DMS79 treated with DMSO at 0.1 percent for 48 hours (cell line): ENCODE data around the gene PEMT.

Experiments used
- DNase-seq: peaks from one replicate; lab custom pipeline; 2025; lab: John Stamatoyannopoulos, UW

The PEMT gene

DNA sequence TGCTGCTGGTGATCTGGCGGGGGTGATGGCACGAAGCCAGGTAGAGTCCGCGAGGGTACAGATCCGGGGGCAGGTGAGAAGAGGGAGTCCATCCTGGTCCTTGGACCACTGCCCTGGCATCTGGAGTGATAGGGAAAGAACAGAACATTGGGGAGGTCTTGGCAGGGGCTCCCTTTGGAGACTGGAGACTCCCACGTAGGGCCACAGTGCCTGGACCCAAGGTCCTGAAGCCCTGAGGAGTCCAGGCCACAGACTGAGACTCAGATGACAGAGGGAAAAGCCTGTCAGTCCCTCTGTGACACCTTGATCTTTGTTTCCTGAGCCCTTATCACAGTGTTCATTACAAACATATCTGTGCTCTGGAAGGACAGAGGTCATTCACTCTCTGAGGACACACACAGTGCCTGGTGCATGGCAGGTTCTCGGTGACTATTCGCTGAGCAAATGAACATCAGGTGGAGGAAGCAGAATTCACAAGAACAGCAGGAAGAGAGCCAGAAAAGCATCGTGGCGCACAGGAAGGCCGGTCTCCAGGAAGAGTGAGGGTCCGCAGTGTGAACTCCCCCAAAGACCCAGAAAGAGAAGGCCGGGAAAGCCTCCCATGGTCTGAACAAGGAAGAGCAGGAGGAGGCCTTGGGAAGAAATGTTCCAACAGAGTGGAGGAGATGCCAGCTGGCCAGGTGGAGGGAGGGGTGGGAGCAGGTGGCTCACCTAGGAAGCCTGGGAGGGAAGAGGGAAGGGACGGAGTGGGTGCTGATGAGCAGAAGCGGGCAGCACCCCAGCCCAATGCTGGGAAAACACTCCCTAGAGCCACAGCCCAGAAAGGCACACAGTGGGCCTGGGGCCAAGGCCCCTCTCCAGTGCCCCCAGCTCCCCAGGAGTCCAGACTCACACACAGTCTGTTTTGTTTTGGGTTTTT, 20.5 kb downstream of the PEMT start:
- no peak for DNase-seq

GRCh38 chr17:17570140-17570797, 21.2 kb downstream of the PEMT start:
- peak; percentile 23 for DNase-seq

DNA sequence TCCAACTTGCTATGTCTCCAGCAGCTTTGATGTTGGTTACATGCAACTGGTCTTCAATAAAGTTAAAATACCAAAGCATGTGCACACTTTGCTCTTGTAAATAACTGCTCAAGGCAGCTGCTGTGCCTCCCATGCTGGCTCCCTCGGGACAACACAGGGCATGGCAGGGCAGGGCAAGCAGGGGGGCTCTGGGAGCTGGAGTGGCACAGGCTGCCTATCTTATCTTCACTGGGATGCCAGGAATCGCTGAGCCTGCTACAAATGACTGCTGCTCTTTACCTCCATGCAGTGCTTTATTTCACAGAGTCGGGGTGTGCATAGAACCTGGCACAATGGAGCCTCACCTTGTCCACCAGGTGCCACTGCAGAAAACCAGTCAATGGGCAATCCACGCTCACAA, 21.8 kb downstream of the PEMT start:
- DNase-seq = no peak

DNA sequence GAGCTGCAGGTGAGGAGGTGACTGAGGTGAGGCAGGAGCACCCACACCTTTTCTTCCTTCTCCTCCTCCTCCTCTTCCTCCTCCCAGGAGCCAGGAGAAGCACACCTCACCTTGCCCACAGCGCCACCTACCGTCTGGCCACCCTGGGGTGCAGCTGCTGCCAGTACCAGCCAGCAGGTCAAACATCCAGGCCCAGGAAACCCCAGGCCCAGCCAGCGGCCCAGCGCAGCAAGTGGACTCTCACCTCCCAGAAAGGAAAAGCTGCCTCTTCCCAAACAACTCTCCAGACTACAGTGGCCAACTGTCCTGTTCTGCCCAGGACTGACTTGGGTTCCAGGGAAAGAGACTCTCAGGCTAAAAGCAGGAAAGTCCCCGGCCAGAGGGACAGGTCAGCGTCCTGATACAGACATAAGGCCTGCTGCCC, 22.7 kb downstream of the PEMT start:
- no peak for DNase-seq

DNA sequence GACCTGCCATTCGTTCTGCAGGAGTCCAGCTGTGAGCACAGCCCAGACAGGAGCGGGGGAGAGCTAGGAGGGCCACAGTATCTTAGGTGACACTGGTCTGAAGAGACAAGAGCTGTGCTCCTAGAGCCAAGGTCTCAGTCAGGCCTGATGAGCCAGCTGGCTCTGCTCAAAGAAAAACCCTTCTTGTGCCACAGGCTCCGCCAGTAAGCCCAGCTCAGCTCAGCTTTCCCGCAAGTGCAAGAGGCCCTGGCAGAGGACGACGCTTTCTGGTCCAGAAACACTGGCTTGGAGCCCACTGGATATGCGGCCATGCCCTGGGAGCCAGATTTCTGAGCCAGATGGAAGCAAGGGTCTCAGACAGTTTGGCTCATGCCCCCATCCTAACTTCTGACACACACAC, 23.9 kb downstream of the PEMT start:
- DNase-seq = peak; percentile 34

- DNase-seq = no peak
These were observed 24.5 kb downstream of the PEMT start for GRCh38 chr17:17566896-17567513.

- DNase-seq = peak; percentile 73
These were observed 25.8 kb downstream of the PEMT start for GRCh38 chr17:17565471-17566339.

DNA sequence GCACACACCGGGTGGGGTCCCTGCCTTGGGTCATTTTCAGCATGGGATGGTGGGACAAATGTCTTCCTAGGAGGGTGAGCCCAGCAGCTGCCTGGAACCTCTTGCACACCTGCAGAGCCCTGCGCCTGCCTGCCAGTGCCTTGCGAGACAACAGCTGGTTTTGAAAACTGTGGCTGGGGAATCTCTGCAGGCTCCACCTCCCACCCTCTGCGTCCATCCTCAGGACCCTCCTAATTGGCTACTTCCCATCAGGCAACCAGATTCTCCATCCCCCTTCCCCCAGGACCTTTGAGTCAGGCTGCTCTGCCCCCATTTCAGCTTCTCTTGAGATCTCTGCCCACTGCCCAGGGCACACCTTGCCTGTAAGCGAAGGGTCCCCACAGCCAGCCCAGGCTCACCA, 26.6 kb downstream of the PEMT start:
- DNase-seq = no peak

- DNase-seq = no peak
These were observed 27.2 kb downstream of the PEMT start for GRCh38 chr17:17564323-17564722.

DNA sequence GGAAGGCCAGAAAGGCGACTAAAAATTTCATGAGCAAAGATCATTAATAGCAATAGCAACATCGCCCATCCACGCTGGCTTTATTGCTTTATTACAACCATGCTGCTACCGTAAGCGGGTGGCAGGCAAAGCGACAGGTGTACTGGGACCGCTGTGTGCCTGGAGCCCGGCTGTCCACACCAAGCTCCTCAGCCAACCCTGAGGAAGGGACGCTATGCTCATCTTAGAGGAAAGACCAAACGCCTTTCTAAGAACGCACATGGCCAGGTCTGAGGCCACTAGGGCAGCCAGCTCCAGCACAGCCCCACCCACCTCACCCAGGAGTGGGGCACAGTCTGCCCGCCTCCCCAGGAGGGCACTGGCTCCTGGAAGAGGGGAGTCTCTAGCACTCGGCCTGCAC, 28.0 kb downstream of the PEMT start:
- DNase-seq = no peak

DNA sequence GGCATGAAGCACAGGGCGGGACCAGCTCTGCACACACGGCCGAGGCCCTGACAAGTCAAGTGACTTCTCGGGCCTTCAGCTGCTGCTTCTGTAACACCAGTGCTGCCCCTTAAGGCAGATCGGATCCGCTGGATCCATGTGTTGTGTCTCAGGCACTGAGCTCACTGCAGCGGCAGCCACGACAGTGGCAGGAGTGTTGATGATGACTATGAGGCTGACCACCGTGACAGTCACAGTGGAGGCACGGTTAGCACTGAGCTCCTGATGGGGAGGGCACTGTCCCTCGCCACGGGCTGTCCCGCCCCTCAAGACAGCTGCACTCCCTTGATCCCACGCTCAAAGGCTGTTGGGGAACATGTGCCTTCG, 29.4 kb downstream of the PEMT start:
- no peak for DNase-seq

DNA sequence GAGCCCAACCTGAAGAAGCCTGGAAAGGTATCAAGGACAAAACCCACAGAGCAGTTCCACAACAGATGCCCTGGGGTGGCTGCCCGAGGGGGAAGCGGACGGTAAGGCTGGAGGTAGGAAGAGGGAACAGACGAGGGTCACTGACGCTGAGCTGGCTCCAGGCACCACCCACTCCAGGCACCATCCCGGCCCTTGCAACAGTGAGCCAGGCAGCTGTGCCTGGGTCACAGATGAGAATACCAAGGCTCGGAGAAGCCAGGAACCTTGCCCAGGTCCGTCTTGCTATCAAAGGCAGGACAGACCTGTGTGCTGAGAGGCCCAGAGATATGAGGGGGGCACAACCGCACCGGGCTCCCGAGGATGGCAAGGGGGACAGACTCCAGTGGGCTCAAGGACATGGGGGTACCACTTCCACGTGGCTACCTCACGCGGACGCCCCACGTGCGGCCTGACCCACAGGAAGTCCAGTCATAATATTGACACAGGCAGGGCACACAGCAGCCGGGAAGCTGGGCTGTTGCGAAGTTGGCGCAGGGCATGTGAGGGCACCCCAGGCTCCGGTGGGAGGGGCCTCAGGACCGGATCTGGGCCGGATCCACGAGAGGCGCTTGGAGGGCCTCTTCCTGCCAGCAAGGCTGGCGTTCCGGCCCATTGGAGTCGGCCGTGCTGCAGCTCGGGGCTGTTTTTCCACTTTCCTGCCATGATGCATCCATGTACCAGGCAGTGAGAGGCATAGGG, 29.9 kb downstream of the PEMT start:
- DNase-seq = peak; percentile 68

DNA sequence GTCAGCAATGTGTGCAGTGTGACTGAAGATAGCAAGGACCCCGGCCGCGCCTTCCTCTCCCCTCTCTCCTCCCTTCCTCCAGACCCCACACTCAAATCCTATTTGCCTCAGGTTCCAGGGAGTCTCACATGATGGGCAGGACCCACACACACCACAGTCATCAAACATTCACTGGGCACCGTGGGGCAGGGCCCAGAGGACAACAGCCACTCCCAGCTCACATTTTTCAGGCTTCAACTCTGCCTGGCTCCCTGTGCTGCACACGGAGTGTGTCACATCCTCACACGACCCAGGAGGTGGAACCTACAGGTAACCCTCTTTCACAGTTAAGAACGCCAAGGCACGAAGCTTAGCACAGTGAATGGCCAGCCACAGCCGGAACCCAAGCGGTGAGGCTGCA, 30.5 kb downstream of the PEMT start:
- DNase-seq = no peak

DNA sequence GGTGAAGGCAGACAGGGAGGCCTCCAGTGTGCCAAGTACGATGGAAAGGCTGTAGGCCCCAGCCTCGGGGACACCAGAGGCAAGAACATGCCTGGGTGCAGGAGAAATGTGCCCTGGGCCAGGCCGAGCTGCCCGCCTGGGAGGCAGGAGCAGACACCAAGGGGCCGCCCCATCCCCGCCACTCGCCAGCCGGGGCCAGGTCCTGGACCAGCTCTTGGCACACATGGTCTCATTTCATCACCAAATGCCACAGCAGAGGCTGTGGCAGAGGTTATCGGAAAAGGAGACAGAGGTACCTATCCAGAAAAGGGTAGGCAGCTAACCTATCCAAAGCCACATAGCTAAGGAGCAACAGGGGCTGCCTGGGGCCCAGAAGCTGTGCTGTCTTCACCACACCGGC, 31.3 kb downstream of the PEMT start:
- no peak for DNase-seq

DNA sequence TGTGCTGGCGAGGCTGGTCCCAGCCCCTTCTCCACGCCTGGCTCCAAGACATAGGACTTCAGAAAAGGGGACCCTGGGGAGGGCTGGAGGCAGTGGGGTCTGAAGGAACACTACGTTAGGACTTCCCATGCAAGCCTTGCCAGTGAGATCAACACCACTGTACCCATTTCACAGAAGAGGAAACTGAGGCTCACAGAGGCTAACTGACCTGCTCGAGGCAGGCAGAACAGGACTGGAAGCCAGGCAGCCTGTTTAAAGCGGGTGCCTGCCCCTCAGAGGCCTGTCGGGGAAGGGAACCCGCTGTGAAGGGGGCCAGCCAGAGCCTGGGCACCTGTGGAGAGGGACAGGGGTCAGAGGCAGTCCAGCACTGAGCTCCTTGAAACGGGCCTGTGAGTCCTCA, 32.3 kb downstream of the PEMT start:
- no peak for DNase-seq

GRCh38 chr17:17558431-17558830, 33.1 kb downstream of the PEMT start:
- DNase-seq = no peak

- DNase-seq = no peak
These were observed 33.7 kb downstream of the PEMT start for GRCh38 chr17:17557796-17558195.

- DNase-seq = peak; percentile 38
These were observed 34.8 kb downstream of the PEMT start for GRCh38 chr17:17556671-17557070.

GRCh38 chr17:17555906-17556305, 35.6 kb downstream of the PEMT start:
- peak; percentile 32 for DNase-seq

DNA sequence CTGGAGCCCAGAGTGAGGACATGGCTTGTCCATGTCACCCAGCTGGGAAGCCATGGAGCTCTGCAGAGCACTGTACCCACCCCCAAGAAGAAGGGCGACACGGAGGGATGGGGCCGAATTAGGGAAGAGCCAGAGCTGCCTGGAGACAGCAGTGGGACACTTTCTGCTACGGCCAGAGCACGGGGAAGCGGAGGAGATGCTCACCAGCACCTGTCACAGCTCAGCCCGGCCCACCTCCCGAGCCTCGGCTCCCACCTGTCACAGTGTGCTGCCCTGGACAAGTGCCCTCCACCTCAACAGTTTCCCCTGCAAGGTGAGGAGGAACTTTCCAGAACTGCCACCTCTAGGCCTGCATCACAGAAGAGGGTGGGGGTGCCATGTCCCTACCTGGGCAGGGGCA, 36.4 kb downstream of the PEMT start:
- DNase-seq = no peak

GRCh38 chr17:17554266-17554665, 37.2 kb downstream of the PEMT start:
- no peak for DNase-seq
